Activated CD4-positive, CD25-positive, alpha-beta regulatory T cell treated with anti-CD3 and anti-CD28 coated beads, Interleukin-2, amount 50 U/mL, for 24 hours (primary cell): ENCODE data around the gene C10orf90.

Source experiments
- ATAC-seq, 2 donors: fragments of 150-1000 bp; cut with Tn5 transposase; one replicate each; pipeline ENCODE4 v1.10.0; 2021; ENCODE audit warnings: mild to moderate bottlenecking in 1 of 2, moderate library complexity in 1 of 2

The C10orf90 gene

GRCh38 chr10:126628746-126629145 lies 41.7 kb downstream of the C10orf90 start:
- ATAC-seq: no peak

DNA sequence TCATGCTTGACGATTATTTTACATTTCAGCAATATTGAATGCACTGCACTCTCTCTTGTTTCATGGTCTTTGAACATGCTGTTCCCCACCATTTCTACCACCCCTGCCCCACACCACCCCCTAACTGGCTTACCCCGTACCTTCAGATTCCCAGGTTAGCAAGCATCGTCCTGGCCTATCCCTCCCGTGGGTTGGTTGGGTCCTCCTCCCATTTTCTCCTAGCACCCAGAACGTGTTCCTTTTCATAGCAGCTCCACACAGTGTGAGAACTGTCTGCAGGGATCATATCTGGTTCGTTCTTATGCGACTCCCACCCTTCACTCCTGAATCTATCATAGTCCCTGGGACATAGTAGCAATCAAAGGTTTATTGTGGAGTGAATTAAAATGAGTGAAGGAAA lies 48.6 kb downstream of the C10orf90 start:
- ATAC-seq: no peak

- no peak for ATAC-seq
Observed at GRCh38 chr10:126618466-126618865, 52.0 kb downstream of the C10orf90 start.

DNA sequence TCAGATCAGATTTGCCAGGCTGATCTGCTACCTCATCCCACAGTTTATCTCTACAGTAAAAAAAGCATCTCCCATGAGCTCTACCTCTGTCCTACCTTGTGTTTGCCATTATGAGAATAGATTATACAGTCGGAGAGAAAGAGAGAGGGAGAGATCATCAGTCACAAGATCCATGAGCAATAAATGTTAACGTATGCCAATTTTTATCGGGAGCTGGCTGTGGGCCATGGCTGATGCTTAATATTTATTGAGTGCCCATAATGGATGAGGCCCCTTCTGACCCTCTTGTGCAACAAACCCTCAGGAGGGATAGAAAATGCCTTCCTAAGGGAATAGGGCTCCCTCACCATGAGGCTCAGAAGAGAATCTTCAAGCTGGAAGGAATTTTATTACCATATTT lies 52.8 kb downstream of the C10orf90 start:
- ATAC-seq: no peak

DNA sequence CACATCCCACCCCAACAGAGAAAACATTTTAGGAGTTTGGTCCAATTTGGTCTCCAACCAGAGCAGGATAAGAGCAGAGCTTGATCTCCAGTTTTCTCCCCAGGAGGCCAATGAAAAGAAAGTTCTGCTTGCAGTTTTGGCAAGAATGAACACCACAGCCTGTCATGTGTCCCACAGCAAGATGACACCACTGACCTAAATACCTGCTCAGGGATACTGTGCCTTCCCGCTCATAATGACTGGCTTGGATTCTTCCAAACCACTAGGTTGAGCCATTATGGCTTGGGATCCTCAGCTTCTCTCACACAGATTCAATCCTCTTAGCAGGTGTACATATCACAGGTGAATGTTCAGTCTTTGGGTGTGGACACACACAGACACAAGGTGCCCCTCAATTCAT lies 53.3 kb downstream of the C10orf90 start:
- ATAC-seq: no peak

DNA sequence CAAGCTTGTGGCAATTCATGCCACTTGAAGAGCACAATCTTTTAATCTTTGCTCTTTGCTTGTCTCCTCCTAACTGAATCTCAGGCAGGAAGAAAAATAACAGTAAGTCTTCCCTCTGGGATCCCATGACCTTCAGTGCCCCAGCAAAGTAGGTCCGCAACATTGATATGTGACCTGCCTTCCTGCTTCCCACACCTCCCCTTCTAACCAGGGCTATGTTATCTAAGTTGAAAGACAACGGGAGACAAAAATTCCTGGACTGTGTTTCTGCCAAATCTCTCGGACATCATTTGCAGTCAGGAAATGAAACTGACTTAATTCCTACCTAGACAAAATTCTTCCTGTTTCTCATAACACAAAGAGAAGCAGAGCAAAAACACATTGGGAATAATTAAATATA lies 53.8 kb downstream of the C10orf90 start:
- ATAC-seq: no peak

- no peak for ATAC-seq
Observed at GRCh38 chr10:126611303-126611702, 59.2 kb downstream of the C10orf90 start.

DNA sequence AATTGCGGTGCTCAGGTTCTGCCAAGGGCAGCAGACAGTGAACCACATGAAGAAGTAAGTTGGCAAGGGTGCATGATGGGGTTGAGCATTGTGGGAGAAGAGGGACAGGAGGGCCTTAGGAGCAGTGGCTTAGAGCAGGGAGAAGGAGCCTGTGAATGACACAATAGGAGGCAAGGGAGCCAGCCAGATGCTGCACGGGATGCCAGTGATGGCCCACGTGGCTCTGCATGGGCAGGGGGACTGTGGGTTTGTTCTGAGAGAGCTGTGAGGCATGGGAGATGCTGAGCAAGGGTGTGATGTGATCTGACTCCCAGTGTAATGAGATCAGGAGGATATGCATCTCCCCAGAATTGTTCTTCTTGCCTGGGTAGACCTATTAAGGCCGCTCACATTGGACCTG lies 60.9 kb downstream of the C10orf90 start:
- ATAC-seq: no peak

GRCh38 chr10:126599949-126600682 lies 70.4 kb downstream of the C10orf90 start:
- no peak for ATAC-seq

DNA sequence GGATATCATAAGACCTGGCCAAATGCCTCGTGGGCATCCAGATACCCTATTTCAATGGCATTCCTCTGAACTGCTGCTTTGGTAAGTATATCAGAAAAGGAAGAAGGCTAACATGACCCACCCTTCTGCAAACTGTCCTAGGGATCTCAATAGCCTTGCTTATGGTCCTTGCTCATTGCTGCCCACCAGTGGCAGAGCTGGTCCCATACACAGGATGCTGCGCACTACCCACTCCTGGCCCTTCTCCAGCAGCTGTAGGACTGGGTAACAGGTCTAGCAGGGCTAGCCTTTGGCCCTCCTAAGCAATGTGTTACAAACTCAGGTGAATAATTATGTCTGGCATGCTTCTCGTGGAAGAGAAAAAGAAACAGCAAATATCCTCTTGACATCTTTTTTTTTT lies 72.5 kb downstream of the C10orf90 start:
- peak in 1 of 2 donors; percentile 39 for ATAC-seq

DNA sequence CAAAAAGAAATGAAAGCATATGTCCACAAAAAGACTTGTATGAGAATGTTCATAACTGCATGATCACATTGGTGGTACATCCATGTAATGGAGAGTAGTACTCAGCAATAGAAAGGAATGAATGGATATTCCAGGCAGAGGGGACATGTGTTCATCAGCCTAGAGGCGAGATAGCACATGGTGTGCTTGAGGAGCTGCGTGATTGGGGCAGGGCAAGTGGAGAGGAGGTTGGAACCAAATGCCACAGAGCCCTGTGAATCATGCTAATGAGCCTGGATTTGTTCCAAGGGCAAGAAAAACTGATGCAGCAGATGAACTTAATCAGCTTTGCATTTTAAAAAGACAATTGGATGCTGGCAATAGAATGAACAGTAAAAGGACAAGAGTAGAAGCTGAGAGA lies 73.3 kb downstream of the C10orf90 start:
- ATAC-seq: no peak

- peak; percentile 59 to 62 for ATAC-seq
Observed at GRCh38 chr10:126596472-126597016, 73.9 kb downstream of the C10orf90 start.

- no peak for ATAC-seq
Observed at GRCh38 chr10:126595160-126595559, 75.3 kb downstream of the C10orf90 start.

DNA sequence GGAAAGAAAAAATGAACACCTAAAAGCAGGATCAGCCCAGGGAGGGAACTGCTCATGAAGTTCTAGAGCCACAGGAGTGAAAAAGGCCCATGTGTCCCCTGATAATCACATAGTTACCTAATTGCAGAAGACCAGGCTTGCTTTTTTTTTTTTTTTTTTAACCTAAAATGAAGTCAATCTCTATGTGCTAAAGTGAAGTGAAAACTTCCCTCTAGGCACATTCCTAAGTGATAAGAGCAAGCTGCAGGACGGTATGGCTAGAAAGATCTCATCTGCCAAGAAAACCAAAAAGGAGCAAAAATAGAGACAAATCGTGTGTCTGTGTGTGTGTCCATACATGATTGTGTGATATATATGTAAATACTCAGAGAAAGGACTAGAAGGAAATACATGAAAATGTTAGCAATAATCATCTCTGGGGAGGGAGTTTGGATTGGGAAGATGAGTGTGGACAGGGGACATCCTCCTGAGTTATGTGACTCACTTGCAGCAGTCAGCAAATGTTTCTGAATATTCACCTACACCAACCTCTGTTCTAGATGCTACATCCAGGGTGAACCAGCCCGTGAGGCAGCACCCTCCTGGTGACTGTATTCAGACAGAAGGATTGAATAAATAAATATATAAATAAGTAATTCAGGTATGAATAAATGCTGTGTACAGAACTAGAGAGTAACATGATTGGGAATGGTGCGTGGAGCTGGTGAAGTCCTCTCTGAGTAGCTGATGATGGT lies 76.4 kb downstream of the C10orf90 start:
- ATAC-seq: no peak

- ATAC-seq: no peak
Observed at GRCh38 chr10:126592901-126593300, 77.6 kb downstream of the C10orf90 start.

GRCh38 chr10:126588024-126588423 lies 82.5 kb downstream of the C10orf90 start:
- ATAC-seq: no peak

- no peak for ATAC-seq
Observed at GRCh38 chr10:126586878-126587277, 83.6 kb downstream of the C10orf90 start.

GRCh38 chr10:126586128-126586527 lies 84.4 kb downstream of the C10orf90 start:
- ATAC-seq: no peak

- no peak for ATAC-seq
Observed at GRCh38 chr10:126585249-126586017, 85.1 kb downstream of the C10orf90 start.

GRCh38 chr10:126584836-126585235 lies 85.7 kb downstream of the C10orf90 start:
- ATAC-seq: no peak

DNA sequence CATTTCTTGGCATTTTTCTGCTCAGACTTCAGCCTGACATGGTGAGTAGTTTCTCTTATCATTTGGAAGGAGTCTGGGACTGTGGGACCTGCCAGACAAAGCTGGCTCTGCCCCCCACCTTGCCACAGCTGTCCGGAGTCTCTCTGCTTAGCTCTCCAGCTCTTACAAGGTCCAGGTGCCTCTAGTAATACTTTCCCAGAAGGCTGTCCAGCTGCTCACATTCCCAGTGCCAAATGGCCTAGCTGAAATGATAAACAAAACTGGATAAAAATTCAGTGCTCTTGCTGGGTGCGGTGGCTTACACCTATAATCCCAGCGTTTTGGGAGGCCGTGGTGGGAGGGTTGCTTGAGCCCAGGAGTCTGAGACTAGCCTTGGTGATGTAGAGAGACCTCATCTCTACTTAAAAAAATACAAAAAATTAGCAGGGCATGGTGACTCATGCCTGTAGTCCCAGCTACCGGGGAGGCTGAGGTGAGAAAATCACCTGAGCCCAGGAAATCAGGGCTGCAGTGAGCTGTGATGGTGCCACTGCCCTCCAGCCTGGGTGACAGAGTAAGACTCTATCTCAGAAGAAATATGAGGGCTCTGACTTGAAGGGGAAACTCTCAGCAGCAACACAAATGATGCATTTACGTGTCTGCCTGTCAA lies 86.8 kb downstream of the C10orf90 start:
- no peak for ATAC-seq

GRCh38 chr10:126581648-126582046 lies 88.8 kb downstream of the C10orf90 start:
- no peak for ATAC-seq
